ENCODE measurements around the gene GIT1.
A peak's percentile ranks its signal among the peaks of the same experiment; 100 is the strongest.

GIT1 gene

GRCh38 chr17:29567554-29568330 is 21.7 kb downstream of the GIT1 start:
- peak overlapping the region; percentile 86 for H3K4me2 ChIP-seq (ENCODE audit: low read length)
- peak overlapping the region; percentile 79 for H3K27ac ChIP-seq
- H3K9me3 ChIP-seq (ENCODE audit: control insufficient read depth, low read length): no peaks in the 10 kb centered on the region
- peak overlapping the region; percentile 94 for H2AFZ ChIP-seq
- no peaks in the 10 kb centered on the region for H3K79me2 ChIP-seq
- H3K27me3 ChIP-seq (ENCODE audit: control insufficient read depth, insufficient read depth, low read length): no peaks in the 10 kb centered on the region
- H3K4me3 ChIP-seq (ENCODE audit: low read depth, low read length): peak overlapping the region; percentile 63
- peak overlapping the region; percentile 46 for H3K9ac ChIP-seq
- TF ChIP-seq CTCF (IDR thresholded peaks at IDR 0.05): peak; percentile 36
- H3K36me3 ChIP-seq (ENCODE audit: control insufficient read depth, insufficient read depth, low read length): no peaks in the 10 kb centered on the region
- H3K4me1 ChIP-seq: peaks cover 8% of the 10 kb centered on the region

- no peaks in the 10 kb centered on the region for H3K79me2 ChIP-seq
- H3K4me3 ChIP-seq (ENCODE audit: low read depth, low read length): peak overlapping the region; percentile 63
- H3K9ac ChIP-seq: no peak overlapping the region
- peak overlapping the region; percentile 86 for H3K4me2 ChIP-seq (ENCODE audit: low read length)
- H3K36me3 ChIP-seq (ENCODE audit: control insufficient read depth, insufficient read depth, low read length): no peaks in the 10 kb centered on the region
- H3K27me3 ChIP-seq (ENCODE audit: control insufficient read depth, insufficient read depth, low read length): no peaks in the 10 kb centered on the region
- TF ChIP-seq CTCF (IDR thresholded peaks at IDR 0.05): no peak
- H2AFZ ChIP-seq: peak overlapping the region; percentile 94
- no peak overlapping the region for H3K27ac ChIP-seq
- peaks cover 8% of the 10 kb centered on the region for H3K4me1 ChIP-seq
- H3K9me3 ChIP-seq (ENCODE audit: control insufficient read depth, low read length): no peaks in the 10 kb centered on the region
Observed at GRCh38 chr17:29567304-29567553, 22.2 kb downstream of the GIT1 start.

- TF ChIP-seq CTCF (IDR thresholded peaks at IDR 0.05): no peak
- H3K27ac ChIP-seq: peak within 1 kb of the TSS; percentile 79
- H3K4me2 ChIP-seq (ENCODE audit: low read length): peak within 1 kb of the TSS; percentile 86
- peak within 1 kb of the TSS; percentile 94 for H2AFZ ChIP-seq
- H3K36me3 ChIP-seq (ENCODE audit: control insufficient read depth, insufficient read depth, low read length): no peaks in the 10 kb centered on the region
- no peaks in the 10 kb centered on the region for H3K79me2 ChIP-seq
- peaks cover 8% of the 10 kb centered on the region for H3K4me1 ChIP-seq
- H3K27me3 ChIP-seq (ENCODE audit: control insufficient read depth, insufficient read depth, low read length): no peaks in the 10 kb centered on the region
- H3K9me3 ChIP-seq (ENCODE audit: control insufficient read depth, low read length): no peaks in the 10 kb centered on the region
- H3K4me3 ChIP-seq (ENCODE audit: low read depth, low read length): peak within 1 kb of the TSS; percentile 63
- H3K9ac ChIP-seq: peak within 1 kb of the TSS; percentile 46
Observed at GRCh38 chr17:29566473-29567303, 22.8 kb downstream of the GIT1 start, which contains the start of gene ABHD15. TSS of gene ABHD15 (minus strand) at chr17:29567037. CDS start at chr17:29566966, 71 bp downstream.

- peak overlapping the region; percentile 19 for H3K4me3 ChIP-seq (ENCODE audit: low read depth, low read length)
- no peaks in the 10 kb centered on the region for H3K79me2 ChIP-seq
- no peaks in the 10 kb centered on the region for H3K9me3 ChIP-seq (ENCODE audit: control insufficient read depth, low read length)
- no peak overlapping the region for H3K27ac ChIP-seq
- no peaks in the 10 kb centered on the region for H3K36me3 ChIP-seq (ENCODE audit: control insufficient read depth, insufficient read depth, low read length)
- peak overlapping the region; percentile 76 for H3K4me2 ChIP-seq (ENCODE audit: low read length)
- TF ChIP-seq CTCF (IDR thresholded peaks at IDR 0.05): no peak
- no peaks in the 10 kb centered on the region for H3K27me3 ChIP-seq (ENCODE audit: control insufficient read depth, insufficient read depth, low read length)
- peaks cover 8% of the 10 kb centered on the region for H3K4me1 ChIP-seq
- H2AFZ ChIP-seq: peak overlapping the region; percentile 71
- no peak overlapping the region for H3K9ac ChIP-seq
Observed at GRCh38 chr17:29565643-29566472, 23.6 kb downstream of the GIT1 start.
